Natural killer cell (primary cell): ENCODE data around the gene ZNF70. TPM values are rescaled to one million over a fixed set of nuclear protein-coding genes. Genes with fewer than 3 reads are reported as not detected.
A peak's percentile ranks its signal among the peaks of the same experiment; 100 is the strongest.

Source experiments
- ATAC-seq, 3 donors: fragments of 150-1000 bp in 2 of 3; fragments of 200-7000 bp in 1 of 3; cut with Tn5 transposase; 1 replicate in 1 of 3; 2 replicates in 2 of 3; pipeline ENCODE4 v1.10.0; 2021; ENCODE audit warnings: mild to moderate bottlenecking in 2 of 3, moderate library complexity in 2 of 3
- DNase-seq, 2 donors: peaks; one replicate each; pipeline versions ENCODE4 v3.0.0 to v3.0.0-alpha.2; 2013 to 2021; ENCODE audit warnings: mixed read lengths in 1 of 2
- H3K27ac ChIP-seq: one replicate; pipeline ENCODE4 v1.5.1; 2013; ENCODE audit warnings: mild to moderate bottlenecking, low read length
- H3K27me3 ChIP-seq: one replicate; pipeline ENCODE4 v1.6.1; 2013; ENCODE audit warnings: low read length; ENCODE audit not compliant: control insufficient read depth, insufficient read depth
- H3K36me3 ChIP-seq: one replicate; pipeline ENCODE4 v1.6.1; 2013; ENCODE audit warnings: low read length; ENCODE audit not compliant: control insufficient read depth, insufficient read depth
- H3K4me1 ChIP-seq: one replicate; pipeline ENCODE4 v1.6.1; 2013; ENCODE audit warnings: low read length; ENCODE audit not compliant: control insufficient read depth, insufficient read depth
- H3K4me3 ChIP-seq: one replicate; pipeline ENCODE4 v1.5.1; 2013; ENCODE audit warnings: low read length
- H3K9me3 ChIP-seq: one replicate; pipeline ENCODE4 v1.6.1; 2013; ENCODE audit warnings: low read length; ENCODE audit not compliant: control insufficient read depth, insufficient read depth
- H3K27ac Mint-ChIP-seq, 2 donors: one replicate each; pipeline ENCODE4 v1.8.0; 2022; ENCODE audit warnings: mild to moderate bottlenecking in 2 of 2, mixed read lengths in 2 of 2, moderate library complexity in 1 of 2
- H3K27me3 Mint-ChIP-seq, 2 donors: one replicate each; pipeline ENCODE4 v1.8.0; 2022; ENCODE audit warnings: low read depth in 2 of 2, mixed read lengths in 2 of 2
- H3K36me3 Mint-ChIP-seq: one replicate; pipeline ENCODE4 v1.8.0; 2022; ENCODE audit warnings: mixed read lengths
- H3K4me1 Mint-ChIP-seq, 2 donors: one replicate each; pipeline ENCODE4 v1.8.0; 2022; ENCODE audit warnings: mixed read lengths in 2 of 2
- H3K4me3 Mint-ChIP-seq: one replicate; pipeline ENCODE4 v1.8.0; 2022; ENCODE audit warnings: mild to moderate bottlenecking, moderate library complexity, mixed read lengths
- H3K9me3 Mint-ChIP-seq, 2 donors: one replicate each; pipeline ENCODE4 v1.8.0; 2022; ENCODE audit warnings: mixed read lengths in 2 of 2
- WGBS: methylation state at CpG from one replicate; pipeline ENCODE4 v1.1.7; 2013; ENCODE audit warnings: missing lambda C conversion rate; ENCODE audit not compliant: insufficient coverage; 5-methylcytosine and 5-hydroxymethylcytosine counted together
- intact Hi-C: fragments of 100-400 bp; cut with micrococcal nuclease; formaldehyde crosslinking; loops from one replicate; pipeline ENCODE4 v1.14.2; 2022
- total RNA-seq, 4 donors: library from RNA; stranded (reverse); fragments of 120-200 nt in 1 of 4; gene quantifications; one replicate each; pipeline versions ENCODE4 v1.2.3 to v1.2.4, GENCODE V29; 2013 to 2022
- TF ChIP-seq, protein P1 (sequence below): fragments of 200-600 bp; IDR thresholded peaks from one replicate; pipeline ENCODE4 v1.8.0; 2022; ENCODE audit warnings: antibody characterized with exemption

The ZNF70 gene
- total RNA-seq, 3 donors from 2014 or later (not counting 1 experiment from before 2014, with no cell fraction given): 7.4 to 9.1 (median 7.7) TPM

DNA sequence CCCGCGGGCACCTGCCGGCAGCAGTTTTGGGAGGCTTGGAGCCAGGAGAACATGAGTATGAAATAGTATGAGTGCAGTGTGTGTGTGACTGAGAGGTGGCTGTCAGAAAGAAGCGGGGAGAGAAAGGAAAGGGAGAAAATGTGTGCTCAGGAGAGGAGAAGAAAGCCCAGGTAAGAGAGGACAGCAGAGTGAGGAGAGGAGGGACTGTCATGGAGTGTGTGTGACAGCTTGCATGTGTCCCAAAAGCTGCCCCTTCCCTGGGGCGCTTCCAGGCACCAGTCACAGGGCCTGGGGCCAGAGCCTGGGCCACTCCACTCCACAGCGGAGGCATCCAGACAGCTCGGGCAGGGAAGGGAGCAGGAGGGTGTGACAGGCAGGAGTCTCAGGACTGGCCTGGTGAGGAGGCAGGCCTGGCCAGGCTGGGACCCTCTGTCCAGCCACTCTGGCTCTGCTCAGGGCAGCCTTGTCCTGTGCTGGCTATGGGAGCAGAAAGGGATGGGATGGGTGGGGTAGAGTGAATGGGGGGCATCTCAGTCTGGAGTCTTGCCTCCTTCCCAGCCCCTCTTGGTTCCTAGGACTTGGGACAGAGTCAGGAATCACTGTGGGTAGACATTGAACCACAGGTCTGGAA is 22.7 kb upstream of the ZNF70 start:
- no peaks in the 10 kb centered on the region for H3K27me3 ChIP-seq
- H3K27me3 Mint-ChIP-seq: no peaks in the 10 kb centered on the region
- H3K4me3 Mint-ChIP-seq: no peak overlapping the region
- peaks cover 0 to 15% of the 10 kb centered on the region in 2 donors for H3K4me1 Mint-ChIP-seq
- no peak for ATAC-seq
- no peaks in the 10 kb centered on the region for H3K9me3 Mint-ChIP-seq
- DNase-seq: no peak
- no peak overlapping the region for H3K4me3 ChIP-seq
- TF ChIP-seq, protein P1, sequence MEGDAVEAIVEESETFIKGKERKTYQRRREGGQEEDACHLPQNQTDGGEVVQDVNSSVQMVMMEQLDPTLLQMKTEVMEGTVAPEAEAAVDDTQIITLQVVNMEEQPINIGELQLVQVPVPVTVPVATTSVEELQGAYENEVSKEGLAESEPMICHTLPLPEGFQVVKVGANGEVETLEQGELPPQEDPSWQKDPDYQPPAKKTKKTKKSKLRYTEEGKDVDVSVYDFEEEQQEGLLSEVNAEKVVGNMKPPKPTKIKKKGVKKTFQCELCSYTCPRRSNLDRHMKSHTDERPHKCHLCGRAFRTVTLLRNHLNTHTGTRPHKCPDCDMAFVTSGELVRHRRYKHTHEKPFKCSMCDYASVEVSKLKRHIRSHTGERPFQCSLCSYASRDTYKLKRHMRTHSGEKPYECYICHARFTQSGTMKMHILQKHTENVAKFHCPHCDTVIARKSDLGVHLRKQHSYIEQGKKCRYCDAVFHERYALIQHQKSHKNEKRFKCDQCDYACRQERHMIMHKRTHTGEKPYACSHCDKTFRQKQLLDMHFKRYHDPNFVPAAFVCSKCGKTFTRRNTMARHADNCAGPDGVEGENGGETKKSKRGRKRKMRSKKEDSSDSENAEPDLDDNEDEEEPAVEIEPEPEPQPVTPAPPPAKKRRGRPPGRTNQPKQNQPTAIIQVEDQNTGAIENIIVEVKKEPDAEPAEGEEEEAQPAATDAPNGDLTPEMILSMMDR: no peak
- WGBS: 95% methylated on average over 7 of the region's 7 CpGs
- no peaks in the 10 kb centered on the region for H3K36me3 Mint-ChIP-seq
- no peaks in the 10 kb centered on the region for H3K9me3 ChIP-seq
- no peaks in the 10 kb centered on the region for H3K36me3 ChIP-seq
- H3K4me1 ChIP-seq: peaks cover 28% of the 10 kb centered on the region
- H3K27ac ChIP-seq: no peak overlapping the region
- H3K27ac Mint-ChIP-seq: no peak overlapping the region
- intact Hi-C loops: loop anchor here (2.0 kb wide), 1 partner anchor 13 kb away; the partner anchor contains the start of gene SMARCB1

GRCh38 chr22:23772649-23773473 is 21.9 kb upstream of the ZNF70 start, which contains the start of gene MMP11:
Gene MMP11, plus strand, starts transcription at chr22:23772849. Its CDS starts 22 bp downstream, at chr22:23772871.
- Mint-ChIP-seq H3K9me3 (no peaks in the 10 kb centered on the region), H3K27ac (peak within 1 kb of the TSS in 1 of 2 donors; percentile 33), H3K4me1 (peaks cover 0 to 19% of the 10 kb centered on the region in 2 donors), H3K36me3 (no peaks in the 10 kb centered on the region), H3K27me3 (no peaks in the 10 kb centered on the region), H3K4me3 (peak within 1 kb of the TSS; percentile 67)
- H3K27ac ChIP-seq: no peak within 1 kb of the TSS
- no peaks in the 10 kb centered on the region for H3K9me3 ChIP-seq
- peaks cover 35% of the 10 kb centered on the region for H3K4me1 ChIP-seq
- 8% methylated on average over 79 of the region's 79 CpGs for WGBS
- intact Hi-C loops: loop anchor here (2.0 kb wide), 1 partner anchor 14 kb away; the partner anchor contains the start of gene SMARCB1
- ATAC-seq (peak; percentile 67 to 74 (median 73)), DNase-seq (peak; percentile 38 to 72)
- TF ChIP-seq, protein P1: no peak
- H3K27me3 ChIP-seq: no peaks in the 10 kb centered on the region
- H3K4me3 ChIP-seq: peak within 1 kb of the TSS; percentile 22
- H3K36me3 ChIP-seq: no peaks in the 10 kb centered on the region

- H3K9me3 Mint-ChIP-seq: no peaks in the 10 kb centered on the region
- no peaks in the 10 kb centered on the region for H3K27me3 Mint-ChIP-seq
- 41% methylated on average over 6 of the region's 6 CpGs for WGBS
- ATAC-seq: no peak
- no peaks in the 10 kb centered on the region for H3K36me3 Mint-ChIP-seq
- TF ChIP-seq, protein P1: no peak
- no peak overlapping the region for H3K27ac Mint-ChIP-seq
- peaks cover 0 to 19% of the 10 kb centered on the region in 2 donors for H3K4me1 Mint-ChIP-seq
- intact Hi-C loops: loop anchor here (2.0 kb wide), 1 partner anchor 15 kb away; the partner anchor contains the start of gene SMARCB1
- Histone ChIP-seq H3K36me3 (no peaks in the 10 kb centered on the region), H3K27me3 (no peaks in the 10 kb centered on the region), H3K9me3 (no peaks in the 10 kb centered on the region), H3K4me1 (peaks cover 36% of the 10 kb centered on the region), H3K4me3 (peak overlapping the region; percentile 22), H3K27ac (no peak overlapping the region)
- no peak for DNase-seq
- H3K4me3 Mint-ChIP-seq: peak overlapping the region; percentile 67
Observed at GRCh38 chr22:23772315-23772648, 21.4 kb upstream of the ZNF70 start.
